HEK293 (cell line): Measurements from ENCODE around the gene CASQ2.

Source experiments
- CTCF ChIA-PET: fragments of 350-600 bp; formaldehyde crosslinking; extraction: SDS; loops from one replicate; lab custom pipeline; 2021; ENCODE audit warnings: antibody characterized with exemption; lab: Yijun Ruan, JAX
- POLR2A ChIA-PET: fragments of 300-600 bp; formaldehyde crosslinking; extraction: SDS; loops from one replicate; lab custom pipeline; 2020; ENCODE audit warnings: antibody characterized with exemption, inconsistent platforms; lab: Yijun Ruan, JAX
- H3K27ac ChIP-seq: fragments of 200-500 bp; sonication (Bioruptor generic); 2 replicates; pipeline ENCODE4 v1.5.1; 2014; ENCODE audit warnings: low read depth, low read length, control low read depth, inconsistent platforms; ENCODE audit errors: extremely low read depth
- H3K36me3 ChIP-seq, 2 experiments: fragments of 200-500 bp in 1 of 2; sonication (Bioruptor generic) in 1 of 2; 1 replicate in 1 of 2; 2 replicates in 1 of 2; pipeline ENCODE4 v1.5.1; 2014 to 2017; ENCODE audit warnings: inconsistent platforms in 2 of 2, low read length in 2 of 2; ENCODE audit not compliant: control insufficient read depth in 2 of 2, insufficient read depth in 1 of 2
- H3K4me1 ChIP-seq: fragments of 200-500 bp; sonication (Bioruptor generic); 2 replicates; pipeline ENCODE4 v1.5.1; 2014; ENCODE audit warnings: mild to moderate bottlenecking, low read length, inconsistent platforms; ENCODE audit not compliant: control insufficient read depth, insufficient read depth
- H3K4me3 ChIP-seq: 2 replicates; pipeline ENCODE4 v1.5.1; 2011; ENCODE audit warnings: low read depth, mild to moderate bottlenecking, control low read depth, low read length, moderate library complexity
- H3K9me3 ChIP-seq: fragments of 200-500 bp; sonication (Bioruptor generic); 2 replicates; pipeline ENCODE4 v1.5.1; 2014; ENCODE audit warnings: low read depth, low read length, inconsistent platforms; ENCODE audit not compliant: control insufficient read depth, insufficient read depth
- BCL11B ChIP-seq: fragments of 450-650 bp; formaldehyde crosslinking; IDR thresholded peaks from 2 replicates; pipeline ENCODE4 v1.5.1; 2016; ENCODE audit warnings: low read depth, missing biosample characterization, missing genetic modification characterization
- ELK4 ChIP-seq: IDR thresholded peaks from 2 replicates; pipeline ENCODE4 v1.6.1; 2011; ENCODE audit warnings: mild to moderate bottlenecking, low read depth, low read length, borderline replicate concordance
- HIC1 ChIP-seq: fragments of 450-650 bp; formaldehyde crosslinking; IDR thresholded peaks from 2 replicates; pipeline ENCODE4 v1.5.1; 2016; ENCODE audit warnings: missing biosample characterization, missing genetic modification characterization
- KLF16 ChIP-seq: fragments of 450-650 bp; formaldehyde crosslinking; IDR thresholded peaks from 2 replicates; pipeline ENCODE4 v1.5.1; 2017; ENCODE audit warnings: missing biosample characterization, missing genetic modification characterization
- MYNN ChIP-seq: fragments of 450-650 bp; formaldehyde crosslinking; IDR thresholded peaks from 2 replicates; pipeline ENCODE4 v1.5.1; 2016; ENCODE audit warnings: missing biosample characterization, missing genetic modification characterization, borderline replicate concordance
- RBAK ChIP-seq: fragments of 450-650 bp; formaldehyde crosslinking; IDR thresholded peaks from 2 replicates; pipeline ENCODE4 v1.5.1; 2016; ENCODE audit warnings: missing biosample characterization, missing genetic modification characterization
- REST ChIP-seq: fragments of 450-650 bp; formaldehyde crosslinking; IDR thresholded peaks from 2 replicates; pipeline ENCODE4 v1.5.1; 2016; ENCODE audit warnings: missing biosample characterization, missing genetic modification characterization
- ZBTB8A ChIP-seq: fragments of 450-650 bp; formaldehyde crosslinking; IDR thresholded peaks from 2 replicates; pipeline ENCODE4 v1.5.1; 2016; ENCODE audit warnings: missing biosample characterization, missing genetic modification characterization
- ZNF138 ChIP-seq: fragments of 450-650 bp; formaldehyde crosslinking; IDR thresholded peaks from 2 replicates; pipeline ENCODE4 v1.5.1; 2016; ENCODE audit warnings: missing biosample characterization, missing genetic modification characterization, borderline replicate concordance
- ZNF202 ChIP-seq: fragments of 450-650 bp; formaldehyde crosslinking; IDR thresholded peaks from 2 replicates; pipeline ENCODE4 v1.5.1; 2016; ENCODE audit warnings: missing biosample characterization, missing genetic modification characterization, borderline replicate concordance
- ZNF335 ChIP-seq: fragments of 450-650 bp; formaldehyde crosslinking; conservative IDR thresholded peaks from 2 replicates; pipeline ENCODE4 v1.5.1; 2016; ENCODE audit warnings: missing biosample characterization, missing genetic modification characterization
- ZNF48 ChIP-seq: fragments of 450-650 bp; formaldehyde crosslinking; IDR thresholded peaks from 2 replicates; pipeline ENCODE4 v1.5.1; 2016; ENCODE audit warnings: missing biosample characterization, missing genetic modification characterization
- ZNF514 ChIP-seq: fragments of 450-650 bp; formaldehyde crosslinking; IDR thresholded peaks from 2 replicates; pipeline ENCODE4 v1.5.1; 2016; ENCODE audit warnings: missing biosample characterization, missing genetic modification characterization
- ZNF518A ChIP-seq: fragments of 450-650 bp; formaldehyde crosslinking; conservative IDR thresholded peaks from 2 replicates; pipeline ENCODE4 v1.5.1; 2016; ENCODE audit warnings: low read depth, missing biosample characterization, missing genetic modification characterization
- ZNF555 ChIP-seq: fragments of 450-650 bp; formaldehyde crosslinking; conservative IDR thresholded peaks from 2 replicates; pipeline ENCODE4 v1.5.1; 2017; ENCODE audit warnings: missing biosample characterization, mild to moderate bottlenecking, missing genetic modification characterization, inconsistent platforms
- ZNF600 ChIP-seq: fragments of 450-650 bp; formaldehyde crosslinking; IDR thresholded peaks from 2 replicates; pipeline ENCODE4 v1.5.1; 2016; ENCODE audit warnings: missing biosample characterization, missing genetic modification characterization
- ZNF645 ChIP-seq: fragments of 450-650 bp; formaldehyde crosslinking; IDR thresholded peaks from 2 replicates; pipeline ENCODE4; 2016; ENCODE audit warnings: missing biosample characterization, missing genetic modification characterization

The CASQ2 gene

GRCh38 chr1:115726570-115726969 is 41.9 kb downstream of the CASQ2 start (continued):
- no peak for TF ChIP-seq REST (tag by site-specific recombination)
- TF ChIP-seq ZNF138 (tag by site-specific recombination), result no peak
- TF ChIP-seq ZNF48 (tag by site-specific recombination), result no peak
- no peak for TF ChIP-seq BCL11B
- TF ChIP-seq HIC1 (tag by site-specific recombination), result no peak

GRCh38 chr1:115726161-115726560 is 42.4 kb downstream of the CASQ2 start:
- Histone ChIP-seq H3K9me3 (no peaks in the 10 kb centered on the region), H3K36me3 (no peaks in the 10 kb centered on the region), H3K27ac (no peak overlapping the region), H3K4me3 (no peak overlapping the region), H3K4me1 (no peaks in the 10 kb centered on the region)
- TF ChIP-seq ZNF518A (tag by site-specific recombination) (no peak), ZNF600 (tag by site-specific recombination) (no peak), ZNF514 (tag by site-specific recombination) (no peak), ZNF202 (no peak), RBAK (no peak), ZBTB8A (no peak), KLF16 (tag by site-specific recombination) (no peak), ELK4 (no peak), MYNN (no peak), ZNF645 (tag by site-specific recombination) (no peak), ZNF335 (tag by site-specific recombination) (no peak), ZNF555 (tag by site-specific recombination) (no peak)
- POLR2A ChIA-PET, result no interaction called here
- CTCF ChIA-PET, result interaction anchor here (2.3 kb wide), 1 partner anchor 19 kb away, joined by 12 read pairs; no protein-coding TSS in a partner anchor
